HG02840 (cell line): ENCODE data around the gene CCSER1.
A peak's percentile ranks its signal among the peaks of the same experiment; 100 is the strongest.
"Not testable (repeated sequence)": the region's sequence is repeated elsewhere in the genome, so short reads cannot be mapped to it uniquely, and the experiment has no call there.

Experiments
- ATAC-seq: cut with Tn5 transposase; IDR thresholded peaks from one replicate; pipeline ENCODE4 v1.9.1; 2021; ENCODE audit warnings: mild to moderate bottlenecking, moderate library complexity, moderate number of reproducible peaks; ENCODE audit not compliant: unreplicated experiment, low FRiP score

The CCSER1 gene

GRCh38 chr4:90786602-90787001, 659.4 kb downstream of the CCSER1 start:
- ATAC-seq, result no peak

- no peak for ATAC-seq
Measured at GRCh38 chr4:90792696-90793095, 665.5 kb downstream of the CCSER1 start.

GRCh38 chr4:90798948-90799347, 671.8 kb downstream of the CCSER1 start:
- ATAC-seq, result no peak

GRCh38 chr4:90799895-90800294, 672.7 kb downstream of the CCSER1 start:
- ATAC-seq, result no peak

GRCh38 chr4:90815569-90815968, 688.4 kb downstream of the CCSER1 start:
- no peak for ATAC-seq

GRCh38 chr4:90816754-90817153, 689.6 kb downstream of the CCSER1 start:
- no peak for ATAC-seq

GRCh38 chr4:90824266-90825150, 697.3 kb downstream of the CCSER1 start:
- ATAC-seq, result peak; percentile 72

GRCh38 chr4:90825849-90826248, 698.7 kb downstream of the CCSER1 start:
- ATAC-seq, result no peak

- no peak for ATAC-seq
Measured at GRCh38 chr4:90833706-90834105, 706.5 kb downstream of the CCSER1 start.

- no peak for ATAC-seq
Measured at GRCh38 chr4:90837241-90837640, 710.0 kb downstream of the CCSER1 start.

GRCh38 chr4:90838859-90839258, 711.7 kb downstream of the CCSER1 start:
- ATAC-seq, result not testable (repeated sequence)

GRCh38 chr4:90840291-90840690, 713.1 kb downstream of the CCSER1 start:
- no peak for ATAC-seq

- ATAC-seq, result no peak
Measured at GRCh38 chr4:90840828-90841227, 713.6 kb downstream of the CCSER1 start.

GRCh38 chr4:90841676-90842075, 714.5 kb downstream of the CCSER1 start:
- ATAC-seq, result no peak

- peak; percentile 99 for ATAC-seq
Measured at GRCh38 chr4:90842960-90843359, 715.8 kb downstream of the CCSER1 start.

GRCh38 chr4:90844241-90844640, 717.0 kb downstream of the CCSER1 start:
- ATAC-seq, result no peak

GRCh38 chr4:90845777-90846176, 718.6 kb downstream of the CCSER1 start:
- no peak for ATAC-seq

- no peak for ATAC-seq
Measured at GRCh38 chr4:90852237-90852636, 725.0 kb downstream of the CCSER1 start.

GRCh38 chr4:90855111-90855510, 727.9 kb downstream of the CCSER1 start:
- ATAC-seq, result no peak

GRCh38 chr4:90857081-90857820, 730.1 kb downstream of the CCSER1 start:
- no peak for ATAC-seq

GRCh38 chr4:90875791-90876190, 748.6 kb downstream of the CCSER1 start:
- ATAC-seq, result no peak

GRCh38 chr4:90876296-90876695, 749.1 kb downstream of the CCSER1 start:
- ATAC-seq, result no peak
